ENCODE results near the gene USP6.

GRCh38 chr17:5078106-5079028 lies 37.5 kb upstream of the USP6 start, which contains the start of gene ZFP3:
- TF ChIP-seq SIN3A (IDR thresholded peaks at IDR 0.05; ENCODE audit: borderline replicate concordance, insufficient read depth, low read depth, low read length): no peak
- TF ChIP-seq CTCF (IDR thresholded peaks at IDR 0.05): no peak
- no peak for TF ChIP-seq POLR2AphosphoS5 (IDR thresholded peaks at IDR 0.05; ENCODE audit: low read depth, low read length)
- no peak for TF ChIP-seq REST (IDR thresholded peaks at IDR 0.05; ENCODE audit: insufficient read depth in 1 of 2, low read depth in 2 of 2, low read length in 1 of 2)
